K562 (cell line): ENCODE measurements around the gene TXNDC9. TPM values are rescaled to one million over a fixed set of nuclear protein-coding genes. Genes with fewer than 3 reads are reported as not detected.

Source experiments
- HCFC1 ChIP-seq: IDR thresholded peaks from 2 replicates; pipeline ENCODE4 v1.6.1; 2012; ENCODE audit warnings: low read depth, low read length, improper control_type of control experiment
- ID3 ChIP-seq, 2 experiments: fragments of 250-450 bp in 1 of 2; fragments of 450-650 bp in 1 of 2; sonication (Bioruptor Pico) in 1 of 2; IDR thresholded peaks; 2 replicates each; pipeline versions ENCODE4 v1.6.1 to v1.8.0; 2016 to 2021; ENCODE audit warnings: mild to moderate bottlenecking in 2 of 2, moderate library complexity in 2 of 2, missing compliant biosample characterization in 1 of 2, missing genetic modification characterization in 1 of 2
- KLF13 ChIP-seq: fragments of 450-650 bp; IDR thresholded peaks from 2 replicates; pipeline ENCODE4 v1.6.1; 2016; ENCODE audit warnings: missing genetic modification characterization, low read depth, mild to moderate bottlenecking, missing compliant biosample characterization, moderate library complexity, borderline replicate concordance
- RCOR1 ChIP-seq, 2 experiments: IDR thresholded peaks; 2 replicates each; pipeline ENCODE4 v1.6.1; 2012; ENCODE audit warnings: low read depth in 2 of 2, low read length in 2 of 2, borderline replicate concordance in 1 of 2, improper control_type of control experiment in 1 of 2
- ZBTB5 ChIP-seq: fragments of 450-650 bp; IDR thresholded peaks from 2 replicates; pipeline ENCODE4 v1.6.1; 2017; ENCODE audit warnings: antibody characterized with exemption
- ZNF224 ChIP-seq: sonication (generic); formaldehyde crosslinking; IDR thresholded peaks from 2 replicates; pipeline ENCODE4 v1.8.0; 2022; ENCODE audit warnings: mild to moderate bottlenecking, missing genetic modification reagents
- ZNF592 ChIP-seq: fragments of 450-650 bp; IDR thresholded peaks from 2 replicates; pipeline ENCODE4 v1.6.1; 2017; ENCODE audit warnings: antibody characterized with exemption, mild to moderate bottlenecking
- polyA plus RNA-seq, 8 experiments: library from polyadenylated mRNA; depleted of rRNA in 4 of 8; stranded (reverse) in 5 of 8; unstranded in 3 of 8; fragments of >200 nt; fragmentation: Nextera tagmentation in 2 of 8; fragmentation: Illumina TruSeq in 1 of 8; extraction: Ambion mirVana in 2 of 8; extraction: Trizol in 1 of 8; gene quantifications; 2 replicates each; pipeline versions ENCODE4 v1.2.1 to v1.2.3, GENCODE V29; 2011 to 2014; ENCODE audit warnings: inconsistent platforms in 1 of 8, missing spikeins in 1 of 8
- total RNA-seq, 7 experiments: library from RNA; depleted of rRNA in 6 of 7; stranded (reverse); fragments of >200 nt in 6 of 7; fragmentation: Illumina TruSeq in 2 of 7; extraction: Trizol in 2 of 7; gene quantifications; 2 replicates each; pipeline versions ENCODE4 v1.2.1 to v1.2.3, GENCODE V29; 2011 to 2021; ENCODE audit warnings: low replicate concordance in 1 of 7

Gene TXNDC9
- total and polyA plus RNA-seq, 9 of the 15 experiments (the other 6 are each of a cell fraction or from before 2014, with no cell fraction given), result 37.5 to 211 (median 65.5) TPM

- TF ChIP-seq ZNF592 (0 out of 2 replicates have a peak, but pooled peaks have one; percentile 4), ZBTB5 (no peak), KLF13 (tag) (no peak), RCOR1 (IDR thresholded peaks at IDR 0.05; ENCODE audit: borderline replicate concordance in 1 of 2, low read depth in 2 of 2, low read length in 2 of 2) (no peak), ZNF224 (no peak), ID3 (CRISPR knock-in tag; IDR thresholded peaks at IDR 0.05) (no peak), ID3 (tag; IDR thresholded peaks at IDR 0.05) (0 out of 2 replicates have a peak, but pooled peaks have one; percentile 46), HCFC1 (peak; percentile 99)
Observed at GRCh38 chr2:99335911-99336803, at the start of gene TXNDC9 (continued).
